Epithelial cell of proximal tubule (primary cell): Measurements from ENCODE around the gene CCDC150. TPM values are rescaled to one million over a fixed set of nuclear protein-coding genes. Genes with fewer than 3 reads are reported as not detected.
"Not testable (repeated sequence)": the region's sequence is repeated elsewhere in the genome, so short reads cannot be mapped to it uniquely, and the experiment has no call there.

Experiments
- DNase-seq: peaks from one replicate; pipeline ENCODE4 v3.0.0-alpha.2; 2011; ENCODE audit warnings: low read depth
- H3K4me3 ChIP-seq: 2 replicates; pipeline ENCODE4 v1.5.1; 2011; ENCODE audit warnings: low read depth, mild to moderate bottlenecking, low read length
- CTCF ChIP-seq: conservative IDR thresholded peaks from 2 replicates; pipeline ENCODE4 v1.5.1; 2012; ENCODE audit warnings: low read depth, mild to moderate bottlenecking, low read length
- total RNA-seq: library from RNA; depleted of rRNA; stranded (reverse); fragments of >200 nt; gene quantifications from 2 replicates; pipeline ENCODE4 v1.2.3, GENCODE V29; 2015

Gene CCDC150
- total RNA-seq, 1 donor from 2014 or later: 5.7 TPM

GRCh38 chr2:196725882-196726281 lies 86.4 kb downstream of the CCDC150 start:
- no peak for TF ChIP-seq CTCF
- DNase-seq: no peak
- H3K4me3 ChIP-seq: no peak overlapping the region

GRCh38 chr2:196729418-196729817 lies 89.9 kb downstream of the CCDC150 start:
- no peak for DNase-seq
- no peak overlapping the region for H3K4me3 ChIP-seq
- TF ChIP-seq CTCF: no peak

- DNase-seq: not testable (repeated sequence)
Observed at GRCh38 chr2:196736646-196737045, 97.1 kb downstream of the CCDC150 start.

DNA sequence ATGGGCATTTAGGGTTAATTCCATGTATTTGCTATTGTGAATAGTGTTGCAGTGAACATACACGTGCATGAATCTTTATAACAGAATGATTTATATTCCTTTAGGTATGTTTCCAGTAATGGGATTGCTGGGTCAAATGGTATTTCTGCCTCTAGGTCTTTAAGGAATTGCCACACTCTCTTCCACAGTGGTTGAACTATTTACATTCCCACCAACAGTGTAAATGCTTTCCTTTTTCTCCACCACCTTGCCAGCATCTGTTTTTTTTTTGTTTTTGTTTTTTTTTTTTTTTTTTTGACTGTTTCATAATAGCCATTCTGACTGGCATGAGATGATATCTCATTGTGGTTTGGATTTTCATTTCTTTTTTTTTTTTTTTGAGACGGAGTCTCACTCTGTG lies 97.5 kb downstream of the CCDC150 start:
- no peak overlapping the region for H3K4me3 ChIP-seq
- no peak for TF ChIP-seq CTCF
- no peak for DNase-seq

More at GRCh38 chr2:196736646-196737045, 97.1 kb downstream of the CCDC150 start:
- H3K4me3 ChIP-seq: not testable (repeated sequence)

GRCh38 chr2:196739031-196739430 lies 99.5 kb downstream of the CCDC150 start:
- no peak for TF ChIP-seq CTCF

DNA sequence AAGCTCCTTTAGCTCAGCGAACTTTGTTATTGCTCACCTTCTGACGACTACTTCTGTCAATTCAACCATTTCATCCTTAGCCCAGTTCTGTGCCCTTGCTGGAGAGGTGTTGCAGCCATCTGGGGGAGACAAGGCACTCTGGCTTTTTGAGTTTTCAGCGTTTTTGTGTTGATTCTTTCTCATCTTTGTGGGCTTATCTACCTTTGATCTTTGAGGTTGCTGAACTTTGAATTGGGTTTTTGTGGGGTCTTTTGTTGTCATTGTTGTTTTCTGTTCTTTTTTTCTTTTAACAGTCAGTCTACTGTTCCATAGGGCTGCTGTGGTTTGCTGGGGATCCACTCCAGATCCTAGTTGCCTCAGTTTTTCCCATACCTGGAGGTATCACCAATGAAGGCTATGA lies 102.7 kb downstream of the CCDC150 start:
- no peak for DNase-seq
- TF ChIP-seq CTCF: no peak
- no peak overlapping the region for H3K4me3 ChIP-seq

More at GRCh38 chr2:196739031-196739430, 99.5 kb downstream of the CCDC150 start:
- H3K4me3 ChIP-seq: no peak overlapping the region
- no peak for DNase-seq

DNA sequence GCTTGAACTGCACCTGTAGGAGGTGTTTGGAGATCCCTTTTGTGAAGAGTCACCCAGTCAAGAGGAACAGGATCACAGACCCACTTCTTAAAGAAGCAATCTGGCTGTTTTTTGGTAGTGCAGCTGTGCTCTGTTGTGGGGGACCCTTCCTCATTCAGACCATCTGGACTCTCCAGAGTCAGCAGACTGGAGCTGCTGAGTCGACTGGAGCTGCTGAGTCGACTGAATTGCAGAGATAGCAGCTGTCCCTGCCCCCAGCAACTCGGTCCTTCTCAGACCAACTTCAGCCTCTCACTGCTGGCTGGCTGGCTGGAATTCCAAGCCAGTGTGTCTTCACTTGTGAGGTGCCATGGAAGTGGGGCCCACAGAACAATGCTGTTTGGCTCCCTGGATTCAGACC lies 103.2 kb downstream of the CCDC150 start:
- DNase-seq: no peak
- H3K4me3 ChIP-seq: no peak overlapping the region
- TF ChIP-seq CTCF: no peak

DNA sequence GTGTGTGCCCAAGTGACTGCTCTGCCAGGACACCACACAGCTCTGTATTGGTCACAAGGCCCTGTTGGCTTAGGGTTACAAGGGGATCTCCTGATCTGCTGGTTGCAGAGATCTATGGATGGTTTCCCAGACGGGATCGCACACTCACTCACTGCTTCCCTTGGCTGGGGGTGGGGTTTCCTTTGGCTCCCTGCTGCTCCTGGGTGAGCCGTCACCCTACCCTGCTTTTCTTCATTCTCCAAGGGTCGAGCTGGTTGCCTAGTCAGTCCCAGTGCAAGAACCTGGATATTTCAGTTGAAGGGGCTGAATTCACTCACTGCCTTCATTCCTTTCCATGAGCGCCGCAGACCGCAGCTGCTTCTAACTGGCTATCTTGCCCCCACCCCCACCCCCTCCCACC lies 103.7 kb downstream of the CCDC150 start:
- no peak for DNase-seq
- no peak for TF ChIP-seq CTCF
- no peak overlapping the region for H3K4me3 ChIP-seq
